Stimulated activated CD4-positive, alpha-beta T cell treated with anti-CD3 and anti-CD28 coated beads, Interleukin-1b, Interleukin-23, amount 100 ng/mL, for 48 hours (primary cell): ENCODE results near the gene RBKS.

ENCODE experiments used
- DNase-seq: peaks from one replicate; pipeline ENCODE4 v3.0.0-alpha.2; 2020

The RBKS gene

DNA sequence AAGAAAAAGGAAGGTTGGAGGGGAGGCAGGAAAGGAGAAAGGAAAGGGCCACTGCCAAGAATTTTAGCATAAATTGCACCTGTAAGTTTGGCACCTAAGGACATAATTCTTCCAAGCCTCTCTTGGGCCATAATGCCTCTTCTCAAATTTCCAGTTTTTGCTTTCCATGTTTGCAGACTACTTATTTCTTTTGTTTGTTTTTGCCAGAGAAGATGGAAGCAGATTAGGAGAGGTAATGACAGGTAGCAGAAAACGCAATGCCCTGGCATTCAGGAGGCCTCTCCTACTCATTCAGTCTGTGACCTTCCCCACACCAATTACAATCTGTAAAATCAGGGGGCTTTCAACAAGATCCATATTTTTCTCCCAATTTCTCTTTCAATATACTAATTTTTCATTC lies 61.9 kb downstream of the RBKS start:
- DNase-seq: no peak

DNA sequence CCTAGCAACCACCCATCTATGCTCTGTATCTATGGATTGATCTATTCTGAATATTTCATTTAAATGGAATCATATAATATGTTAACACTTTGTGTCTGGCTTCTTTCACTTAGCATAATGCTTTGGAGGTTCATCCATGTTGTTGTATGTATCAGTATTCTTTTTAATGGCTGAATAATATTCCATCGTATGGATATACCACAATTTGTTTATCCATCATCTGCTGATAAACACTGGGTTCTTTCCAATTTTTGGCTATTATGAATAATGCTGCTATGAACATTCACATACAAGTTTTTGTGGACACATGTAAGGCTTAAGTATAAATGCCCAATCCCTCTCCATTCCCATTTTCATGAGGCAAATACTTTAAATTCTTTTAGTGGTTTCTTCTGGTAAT lies 65.8 kb downstream of the RBKS start:
- DNase-seq: no peak

DNA sequence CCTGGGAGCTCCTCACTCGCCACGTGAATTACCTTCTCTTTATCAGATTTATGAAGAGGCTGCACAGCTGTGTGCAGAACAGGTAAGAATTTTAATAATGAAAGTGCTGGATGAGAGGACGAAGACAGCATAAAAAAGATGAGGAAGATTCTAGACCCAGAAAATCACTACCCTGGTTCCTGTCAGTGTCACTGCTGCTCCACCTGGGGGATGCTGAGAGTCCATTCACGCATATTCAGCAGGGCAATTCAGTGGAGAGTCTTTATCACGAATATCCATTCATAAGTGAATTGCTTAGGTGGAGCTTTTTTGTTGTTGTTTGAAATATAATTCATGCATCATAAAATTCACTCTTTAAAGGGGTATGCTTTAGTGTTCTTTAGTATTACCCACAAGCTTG lies 66.6 kb downstream of the RBKS start:
- no peak for DNase-seq

DNA sequence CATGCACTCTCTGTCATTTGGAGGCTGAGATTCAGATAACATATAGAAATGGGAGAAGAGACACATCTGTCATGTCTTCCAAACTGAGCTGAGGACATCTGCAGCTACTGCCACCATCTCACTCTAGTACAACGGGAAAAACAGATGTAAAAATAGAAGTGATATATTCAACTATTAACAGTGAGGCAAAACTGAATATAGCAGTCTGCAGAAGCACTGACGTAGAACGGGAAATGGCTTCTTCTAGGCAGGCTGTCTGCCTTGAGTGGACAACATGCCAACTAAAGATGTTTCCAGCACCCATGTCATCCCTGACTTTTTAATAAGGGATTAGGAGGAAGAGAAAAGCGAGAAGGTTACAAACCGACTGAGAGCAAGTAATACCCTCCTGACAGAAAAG lies 67.1 kb downstream of the RBKS start:
- no peak for DNase-seq

DNA sequence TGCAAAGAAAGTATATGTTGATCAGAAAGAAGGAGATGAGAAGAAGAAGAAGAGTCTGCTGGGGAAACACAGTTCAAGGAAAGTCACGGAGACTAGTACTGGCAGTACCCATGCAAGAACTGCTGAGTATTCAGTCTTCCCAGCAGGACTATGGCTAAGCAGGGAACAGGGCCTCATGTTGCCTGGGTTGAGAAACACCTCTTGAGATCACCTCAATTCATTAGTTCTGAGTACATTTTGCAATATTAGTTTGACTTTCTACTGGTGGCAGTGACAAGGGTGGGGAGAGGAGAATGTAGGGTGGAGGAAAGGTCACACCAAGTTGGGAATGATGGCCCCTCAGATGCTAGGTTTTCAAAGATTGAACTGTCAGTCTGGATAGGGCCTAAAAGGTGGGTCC lies 68.1 kb downstream of the RBKS start:
- DNase-seq: no peak

DNA sequence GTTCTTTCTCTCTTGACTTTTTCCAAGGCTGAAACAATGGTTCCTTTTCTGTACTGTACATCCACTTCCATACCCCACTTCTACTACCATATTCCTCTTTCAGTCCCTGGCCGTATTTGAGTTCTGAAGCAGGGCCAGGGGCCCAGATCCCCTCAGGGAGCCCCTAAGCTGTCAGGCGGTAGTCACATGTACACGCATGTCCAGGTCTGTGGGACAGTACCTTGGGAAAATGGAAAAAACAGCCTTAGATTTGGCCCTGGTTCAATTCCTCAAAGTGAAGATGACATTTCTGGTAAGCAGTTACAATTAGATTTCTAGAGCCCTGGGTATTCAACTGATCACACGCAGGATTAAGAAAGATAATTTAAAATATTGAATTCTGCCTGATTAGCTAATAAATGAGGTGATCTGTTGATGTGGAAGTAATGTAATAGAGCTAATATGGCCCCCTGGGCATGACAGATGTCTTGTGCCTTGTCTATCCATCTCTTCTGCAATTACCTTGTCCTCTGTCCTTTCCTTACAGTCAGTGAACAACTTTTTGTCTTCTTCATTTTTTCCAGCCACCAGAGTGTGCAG lies 74.2 kb downstream of the RBKS start:
- no peak for DNase-seq

DNA sequence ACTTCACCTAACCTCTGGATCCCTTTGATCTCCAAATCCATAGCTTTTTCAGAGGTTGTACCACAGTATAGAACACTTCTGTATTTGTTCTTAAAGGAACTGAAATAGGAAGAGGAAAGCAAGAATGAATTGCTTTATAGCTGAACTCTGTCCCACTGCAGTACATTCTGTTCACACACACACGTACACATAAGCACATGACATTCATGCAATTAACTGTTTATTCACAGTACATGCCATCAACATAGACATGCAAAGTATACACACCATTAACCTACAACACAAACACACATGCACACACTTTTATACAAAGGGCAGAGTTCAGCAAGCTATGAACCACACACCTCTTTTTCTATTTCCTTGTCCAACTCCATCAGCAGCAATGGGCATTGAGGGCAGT lies 75.4 kb downstream of the RBKS start:
- DNase-seq: no peak

DNA sequence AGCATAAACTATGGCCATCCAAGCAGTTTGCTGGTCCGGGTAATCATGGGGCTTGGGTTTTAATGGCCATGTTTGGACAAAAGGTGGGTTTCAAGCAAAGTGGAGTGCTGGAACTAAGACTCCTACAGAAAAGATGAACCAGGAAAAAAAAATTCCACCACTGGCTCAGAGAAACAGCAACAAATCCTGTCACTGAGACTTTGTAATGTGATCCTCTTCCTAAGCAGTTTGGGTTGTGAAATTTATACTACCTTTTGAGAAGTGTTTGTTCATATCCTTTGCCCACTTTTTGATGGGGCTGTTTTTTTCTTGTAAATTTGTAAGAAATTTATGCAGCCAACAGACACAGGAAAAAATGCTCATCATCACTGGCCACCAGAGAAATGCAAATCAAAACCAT lies 78.4 kb downstream of the RBKS start:
- no peak for DNase-seq

DNA sequence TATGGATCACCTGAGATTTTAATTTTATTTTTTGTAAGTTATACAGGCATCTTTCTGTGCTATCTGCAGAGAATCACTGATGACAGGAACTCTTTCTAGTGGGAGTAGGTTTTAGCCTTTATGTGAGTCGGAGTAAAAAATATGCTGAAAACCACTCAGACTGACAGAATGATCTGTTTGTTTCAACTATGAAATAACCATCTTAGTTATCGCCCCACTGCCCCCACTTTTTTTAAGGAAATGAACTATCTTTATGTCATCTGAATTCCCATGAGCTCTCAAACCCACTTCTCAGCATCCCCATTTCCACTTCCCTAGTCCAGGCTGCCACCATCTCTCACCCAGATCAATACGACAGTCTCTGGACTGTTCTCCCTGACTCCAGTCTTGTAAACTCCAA lies 79.7 kb downstream of the RBKS start:
- no peak for DNase-seq

DNA sequence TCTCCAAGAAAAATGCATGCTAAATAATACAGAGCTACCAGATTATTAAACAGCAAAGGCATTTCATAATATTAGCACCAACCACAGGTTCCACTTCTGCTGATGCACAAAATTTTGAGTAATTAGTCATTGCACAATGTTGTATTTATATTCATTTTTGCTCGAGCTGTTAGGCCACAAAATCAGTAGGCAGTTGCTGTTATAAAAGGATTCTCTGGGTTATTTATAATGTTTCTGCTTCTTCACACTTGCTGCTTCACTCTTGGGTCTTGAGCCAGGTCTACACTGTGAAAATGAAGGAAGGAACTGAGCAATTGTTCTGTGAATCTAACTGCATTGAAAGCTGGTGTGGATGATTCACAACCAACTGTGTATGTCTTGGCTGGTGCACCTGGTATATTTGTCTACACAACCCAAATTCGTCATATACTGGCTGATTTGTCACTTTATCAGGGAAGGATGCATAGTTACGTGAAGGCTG lies 80.4 kb downstream of the RBKS start:
- DNase-seq: no peak

DNA sequence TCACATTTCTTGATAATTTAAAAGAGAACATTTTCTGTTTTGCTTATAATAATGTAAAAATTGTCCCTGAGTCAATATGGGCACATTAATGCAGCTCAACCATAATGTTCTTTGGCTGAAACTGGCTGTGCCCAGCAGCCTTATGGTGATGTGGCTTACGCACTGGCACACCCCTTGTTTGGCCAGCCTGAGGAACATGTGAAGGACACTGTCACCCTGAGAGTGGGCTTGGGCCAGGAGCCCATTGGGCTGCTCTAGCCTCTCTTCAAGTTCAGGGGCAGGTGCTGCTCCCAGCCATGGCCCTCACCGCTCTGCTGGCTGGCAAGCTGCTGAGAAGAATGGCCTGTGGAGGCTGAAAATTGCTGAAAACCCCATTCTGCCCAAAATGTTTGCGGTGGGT lies 81.2 kb downstream of the RBKS start:
- no peak for DNase-seq

DNA sequence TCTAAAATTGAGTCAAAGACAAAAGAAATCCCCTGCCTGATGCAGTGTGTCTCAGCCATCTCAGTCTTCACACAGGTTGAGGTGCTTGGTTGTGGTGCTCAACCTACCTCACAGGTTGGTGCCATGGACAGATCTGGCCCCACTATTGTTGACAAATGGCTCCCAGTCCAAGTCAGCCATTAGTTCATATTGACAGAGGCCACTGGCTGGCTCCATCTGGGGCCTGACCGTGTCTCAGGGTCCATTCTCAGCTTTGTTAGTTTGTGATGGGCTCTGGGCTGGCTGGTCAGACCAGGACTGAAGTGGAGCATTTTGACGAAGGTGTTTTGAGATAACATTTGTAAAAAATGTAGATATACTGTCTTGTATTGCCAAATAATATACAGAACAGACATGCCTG lies 81.8 kb downstream of the RBKS start:
- no peak for DNase-seq

DNA sequence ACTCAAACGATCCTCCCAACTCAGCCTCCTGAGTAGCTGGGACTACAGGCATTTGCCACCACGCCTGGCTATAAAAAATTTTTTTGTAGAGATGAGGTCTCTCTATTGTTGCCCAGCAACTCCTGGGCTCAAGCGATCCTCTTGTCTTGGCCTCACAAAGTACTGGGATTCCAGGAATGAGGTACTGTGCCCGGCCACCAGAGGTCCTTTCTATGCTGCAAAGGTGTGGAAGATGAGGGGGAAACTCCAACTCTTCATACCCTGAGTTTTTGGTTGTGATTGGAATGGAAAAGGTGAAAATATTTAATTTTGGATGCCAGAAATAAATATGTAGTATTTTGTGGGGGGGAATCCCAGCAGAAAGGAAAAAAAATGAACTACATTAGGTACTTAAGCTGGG lies 82.7 kb downstream of the RBKS start:
- DNase-seq: no peak

DNA sequence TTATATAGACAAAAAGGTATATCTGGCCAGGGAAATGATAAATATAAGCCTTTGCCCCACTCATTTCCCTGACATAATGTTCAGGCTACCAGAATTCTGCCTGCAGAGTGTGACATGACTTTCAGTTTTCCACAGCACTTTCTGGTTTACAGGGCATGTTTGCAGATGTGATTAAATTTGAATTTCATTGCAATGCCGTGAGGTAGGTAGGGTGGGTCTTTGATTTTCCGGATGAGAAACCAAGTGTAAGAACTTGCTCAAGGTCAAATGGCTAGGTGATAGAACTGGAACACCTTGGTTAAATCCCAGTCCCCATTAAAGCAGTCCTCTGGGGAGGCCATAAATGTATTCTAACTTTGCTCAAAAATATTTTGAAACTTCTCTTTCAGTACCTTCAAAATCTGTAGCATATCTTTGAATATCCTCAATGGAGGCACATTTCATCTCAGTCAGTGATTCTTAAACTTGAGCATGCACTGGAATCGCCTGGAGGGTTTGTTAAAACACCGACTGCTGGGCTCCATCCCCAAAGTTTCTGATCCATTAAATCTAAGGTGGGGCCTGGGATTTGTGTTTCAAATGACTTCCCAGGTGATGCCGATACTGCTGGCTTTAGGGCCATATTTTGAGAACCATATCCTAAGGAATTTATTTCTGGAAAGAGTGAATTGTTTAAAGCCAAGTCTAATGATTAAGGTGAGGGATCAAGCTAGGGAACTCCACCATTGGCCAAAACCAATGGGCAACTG lies 83.7 kb downstream of the RBKS start:
- DNase-seq: no peak

DNA sequence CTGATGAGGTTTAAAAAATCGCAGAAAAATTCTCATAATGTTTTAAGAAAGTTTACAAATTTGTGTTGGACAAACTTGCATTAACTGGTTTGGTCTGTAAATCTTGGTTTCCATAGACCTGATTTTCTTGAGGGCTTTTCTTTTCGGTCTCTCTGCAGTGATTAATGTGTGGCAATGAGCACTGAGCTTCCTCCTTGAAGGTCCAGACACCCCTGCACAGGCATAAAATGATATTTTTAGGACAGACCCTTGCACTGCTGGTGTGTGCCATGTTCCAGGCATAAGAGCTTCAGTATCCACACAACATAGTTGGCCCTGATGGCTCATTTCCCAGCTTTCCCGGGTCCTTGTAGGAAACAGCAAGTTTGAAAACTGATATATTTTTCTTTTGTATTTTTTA lies 85.0 kb downstream of the RBKS start:
- DNase-seq: no peak

DNA sequence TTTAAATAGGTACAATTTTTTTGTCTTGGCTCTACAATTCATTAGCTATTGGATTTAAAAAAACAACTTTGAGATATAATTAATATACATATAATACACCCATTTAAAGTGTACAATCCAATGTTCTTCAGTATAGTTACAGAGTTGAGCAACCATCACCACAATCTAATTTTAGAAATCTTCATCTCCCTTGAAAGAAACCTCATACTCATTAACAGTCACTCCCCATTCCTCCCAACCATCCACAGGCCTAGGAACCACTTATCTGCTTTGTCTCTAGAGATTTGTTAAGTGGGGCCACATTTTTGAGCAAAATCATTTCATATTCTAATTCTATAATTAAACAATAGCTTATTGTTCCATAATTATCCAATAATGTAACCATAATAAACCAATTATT lies 86.0 kb downstream of the RBKS start:
- no peak for DNase-seq

DNA sequence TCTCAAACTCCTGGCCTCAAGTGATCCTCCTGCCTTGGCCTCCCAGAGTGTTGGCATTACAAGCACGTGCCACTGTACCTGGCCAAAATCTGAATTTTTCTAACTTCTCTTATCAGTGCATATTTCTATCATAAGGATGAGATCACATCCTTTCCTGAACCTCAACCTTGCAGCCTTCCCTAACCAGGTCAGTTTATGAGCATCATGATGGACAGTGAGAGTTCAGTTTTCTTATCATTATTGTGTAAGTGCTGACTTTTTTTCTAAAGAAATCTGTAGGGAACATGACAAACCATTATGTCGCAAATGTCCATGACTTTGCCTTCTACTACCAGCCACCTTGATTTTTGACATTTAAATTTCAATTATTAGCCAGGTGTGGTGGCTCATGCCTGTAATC lies 87.1 kb downstream of the RBKS start:
- no peak for DNase-seq

DNA sequence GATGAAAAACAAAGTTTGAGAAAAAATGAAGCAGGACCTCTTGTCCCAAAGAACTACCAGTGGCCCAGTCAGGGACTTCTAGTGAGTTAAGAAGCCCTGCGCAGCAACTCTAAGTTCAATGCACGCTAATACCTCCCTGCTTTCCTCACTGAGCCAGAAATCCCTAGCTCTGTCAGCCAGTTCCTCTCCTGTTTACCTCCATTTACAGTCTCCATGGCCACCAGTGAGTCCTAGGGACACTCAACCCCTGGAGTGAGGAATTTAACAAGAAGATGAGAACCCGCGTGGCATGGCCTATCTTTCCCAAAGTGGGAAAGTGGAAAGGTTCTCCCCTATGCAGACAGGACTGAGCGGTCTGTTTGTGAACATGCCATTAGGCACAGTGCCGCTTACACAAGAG lies 87.6 kb downstream of the RBKS start:
- DNase-seq: no peak

DNA sequence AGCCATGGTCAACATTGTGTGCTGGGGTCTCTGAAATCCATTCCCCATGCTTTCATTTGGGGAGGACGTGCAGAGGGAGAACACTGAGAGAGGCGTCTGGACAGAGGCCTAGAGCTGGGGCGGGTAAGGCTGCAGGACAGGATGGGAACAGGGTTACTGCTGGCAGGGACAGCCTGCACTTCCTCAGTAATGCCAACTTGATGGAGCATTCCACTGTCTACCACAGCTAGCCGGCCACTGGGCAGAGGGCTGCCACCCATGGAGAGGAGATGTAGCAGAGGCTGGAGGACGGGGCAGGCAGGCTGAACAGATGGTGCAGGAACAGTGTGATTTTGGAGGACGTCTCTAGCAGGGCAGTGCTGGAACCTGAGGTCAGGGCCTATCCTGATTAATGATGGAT lies 89.3 kb downstream of the RBKS start:
- DNase-seq: no peak

DNA sequence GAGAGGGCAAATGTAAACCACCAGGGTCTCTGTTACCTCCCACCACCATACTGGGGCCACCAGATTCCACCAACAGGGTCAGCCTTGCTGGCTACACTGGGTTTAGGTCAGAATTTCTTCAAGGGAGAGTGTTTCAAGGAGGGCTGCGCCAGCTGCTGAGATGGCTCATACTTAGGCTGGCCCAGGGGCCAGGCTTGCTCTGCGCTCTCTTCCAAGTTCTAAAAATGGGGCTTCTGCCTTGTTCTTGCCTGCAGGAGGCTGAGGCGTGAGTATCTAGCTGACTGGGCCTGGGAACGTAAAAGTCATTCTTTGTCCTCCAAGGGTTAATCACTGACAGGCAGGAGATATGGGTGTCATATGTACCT lies 90.6 kb downstream of the RBKS start:
- no peak for DNase-seq

DNA sequence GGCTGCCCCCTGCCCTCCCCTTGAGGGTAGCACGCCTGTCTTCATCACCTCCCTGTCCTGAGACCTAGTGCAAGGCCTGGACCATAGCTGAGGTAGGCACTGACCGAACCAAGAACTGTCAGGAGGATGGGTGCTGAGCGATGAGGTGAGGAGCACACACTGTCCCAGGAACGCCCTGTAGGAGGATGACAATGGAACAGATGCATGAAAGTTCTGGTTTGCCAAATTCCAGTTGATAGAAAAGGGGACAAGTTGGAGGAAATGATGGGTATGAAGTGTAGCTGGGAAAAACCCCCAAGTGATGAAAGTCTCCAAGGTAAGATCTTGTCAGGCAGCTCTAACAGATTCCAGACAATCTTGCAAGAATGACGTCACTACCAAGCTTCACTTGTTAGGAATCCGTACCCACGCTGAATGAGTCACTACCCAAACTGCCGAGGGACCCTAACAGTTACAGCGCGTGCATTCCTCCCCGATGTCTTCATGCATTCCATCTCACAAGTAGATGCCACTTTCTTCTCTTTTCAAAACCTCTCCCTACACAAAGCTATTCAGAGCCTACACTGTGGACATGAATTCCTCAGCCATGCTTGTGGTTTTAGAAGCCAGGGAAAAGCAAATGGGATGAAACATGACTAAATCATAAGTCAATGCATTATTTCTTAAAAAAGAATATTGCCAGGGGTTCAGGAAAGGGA lies 91.1 kb downstream of the RBKS start:
- no peak for DNase-seq

DNA sequence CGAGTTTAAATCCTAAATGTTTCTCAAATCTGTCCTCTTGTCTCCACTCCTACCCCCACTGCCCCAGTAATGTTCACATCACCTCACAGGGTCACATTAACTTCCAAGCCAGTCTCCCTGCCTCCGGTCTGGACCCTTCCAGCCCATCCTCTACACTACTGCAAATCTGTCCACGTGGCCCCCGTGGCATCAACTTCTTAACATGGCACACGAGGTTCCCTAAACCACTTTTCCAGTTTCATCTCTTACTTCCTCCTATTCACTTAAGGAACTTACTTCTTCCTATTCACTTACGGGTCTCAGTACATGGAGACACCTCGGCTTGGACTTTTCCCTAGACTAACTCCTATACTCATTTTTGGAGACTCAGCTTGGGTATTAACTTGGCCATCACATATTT lies 91.7 kb downstream of the RBKS start:
- DNase-seq: no peak

DNA sequence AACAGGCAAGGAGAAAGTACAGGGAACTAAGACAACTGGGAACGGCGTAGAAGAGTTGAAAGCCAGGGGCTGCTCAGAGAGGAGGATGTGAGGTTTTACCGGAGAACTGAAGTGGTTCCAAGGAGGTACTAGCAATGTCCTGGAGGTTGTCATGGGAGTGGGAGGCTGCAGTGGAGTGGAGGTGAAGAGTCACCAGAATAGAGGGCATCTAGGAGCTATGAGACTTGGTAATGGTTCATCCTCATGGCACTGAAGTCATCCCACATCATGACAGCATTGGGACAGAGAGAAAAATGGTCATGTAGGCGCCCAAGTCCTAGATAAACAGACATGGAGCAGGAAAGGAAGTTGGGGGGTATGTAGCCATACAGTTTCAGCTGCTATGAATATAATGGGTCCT lies 92.3 kb downstream of the RBKS start:
- DNase-seq: no peak
